ENCODE data around the gene FBXO10. TPM values are rescaled to one million over a fixed set of nuclear protein-coding genes. Genes with fewer than 3 reads are reported as not detected.
A peak's percentile ranks its signal among the peaks of the same experiment; 100 is the strongest.

Gene FBXO10
- total RNA-seq, 4 donors from 2014 or later = 6.6 to 17.5 (median 12.2) TPM

- intact Hi-C loops (cut with DNase I) = no loop called here
- peak; percentile 23 to 68 for DNase-seq
- peaks cover 20 to 21% of the 10 kb centered on the region in 2 donors for H3K4me1 ChIP-seq
- peak overlapping the region; percentile 65 to 98 (median 98) for H3K27ac ChIP-seq
- WGBS, 2 donors = 1% methylated on average over 26 to 45 of the region's 47 CpGs
- no peaks in the 10 kb centered on the region for H3K27me3 ChIP-seq
- H3K4me3 ChIP-seq (replicated peaks in 1 of 3) = peak overlapping the region; percentile 3 to 75 (median 67)
- TF ChIP-seq, protein P1, sequence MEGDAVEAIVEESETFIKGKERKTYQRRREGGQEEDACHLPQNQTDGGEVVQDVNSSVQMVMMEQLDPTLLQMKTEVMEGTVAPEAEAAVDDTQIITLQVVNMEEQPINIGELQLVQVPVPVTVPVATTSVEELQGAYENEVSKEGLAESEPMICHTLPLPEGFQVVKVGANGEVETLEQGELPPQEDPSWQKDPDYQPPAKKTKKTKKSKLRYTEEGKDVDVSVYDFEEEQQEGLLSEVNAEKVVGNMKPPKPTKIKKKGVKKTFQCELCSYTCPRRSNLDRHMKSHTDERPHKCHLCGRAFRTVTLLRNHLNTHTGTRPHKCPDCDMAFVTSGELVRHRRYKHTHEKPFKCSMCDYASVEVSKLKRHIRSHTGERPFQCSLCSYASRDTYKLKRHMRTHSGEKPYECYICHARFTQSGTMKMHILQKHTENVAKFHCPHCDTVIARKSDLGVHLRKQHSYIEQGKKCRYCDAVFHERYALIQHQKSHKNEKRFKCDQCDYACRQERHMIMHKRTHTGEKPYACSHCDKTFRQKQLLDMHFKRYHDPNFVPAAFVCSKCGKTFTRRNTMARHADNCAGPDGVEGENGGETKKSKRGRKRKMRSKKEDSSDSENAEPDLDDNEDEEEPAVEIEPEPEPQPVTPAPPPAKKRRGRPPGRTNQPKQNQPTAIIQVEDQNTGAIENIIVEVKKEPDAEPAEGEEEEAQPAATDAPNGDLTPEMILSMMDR (IDR thresholded peaks at IDR 0.05) = no peak
- peak in 1 of 2 donors; percentile 52 for TF ChIP-seq POLR2A (IDR thresholded peaks at IDR 0.05)
- H3K36me3 ChIP-seq = no peaks in the 10 kb centered on the region
- no peaks in the 10 kb centered on the region for H3K9me3 ChIP-seq
Observed at GRCh38 chr9:37466037-37466709, 110.0 kb downstream of the FBXO10 start.

GRCh38 chr9:37465249-37466036, 110.7 kb downstream of the FBXO10 start, which contains the start of gene ZBTB5:
Gene ZBTB5 (minus strand): TSS chr9:37465450. CDS start chr9:37442551, 22,899 bp downstream.
- no peaks in the 10 kb centered on the region for H3K9me3 ChIP-seq
- H3K27me3 ChIP-seq = no peaks in the 10 kb centered on the region
- H3K27ac ChIP-seq = peak within 1 kb of the TSS; percentile 87 to 98 (median 98)
- DNase-seq = peak; percentile 100
- no peaks in the 10 kb centered on the region for H3K36me3 ChIP-seq
- TF ChIP-seq, protein P1 (IDR thresholded peaks at IDR 0.05) = no peak
- peak; percentile 73 to 88 for TF ChIP-seq POLR2A (IDR thresholded peaks at IDR 0.05)
- peaks cover 20 to 24% of the 10 kb centered on the region in 2 donors for H3K4me1 ChIP-seq
- intact Hi-C loops (cut with DNase I) = no loop called here
- WGBS, 2 donors = 0 to 1% methylated on average over 28 to 32 of the region's 52 CpGs
- peak within 1 kb of the TSS; percentile 67 to 97 (median 75) for H3K4me3 ChIP-seq (replicated peaks in 1 of 3)

DNA sequence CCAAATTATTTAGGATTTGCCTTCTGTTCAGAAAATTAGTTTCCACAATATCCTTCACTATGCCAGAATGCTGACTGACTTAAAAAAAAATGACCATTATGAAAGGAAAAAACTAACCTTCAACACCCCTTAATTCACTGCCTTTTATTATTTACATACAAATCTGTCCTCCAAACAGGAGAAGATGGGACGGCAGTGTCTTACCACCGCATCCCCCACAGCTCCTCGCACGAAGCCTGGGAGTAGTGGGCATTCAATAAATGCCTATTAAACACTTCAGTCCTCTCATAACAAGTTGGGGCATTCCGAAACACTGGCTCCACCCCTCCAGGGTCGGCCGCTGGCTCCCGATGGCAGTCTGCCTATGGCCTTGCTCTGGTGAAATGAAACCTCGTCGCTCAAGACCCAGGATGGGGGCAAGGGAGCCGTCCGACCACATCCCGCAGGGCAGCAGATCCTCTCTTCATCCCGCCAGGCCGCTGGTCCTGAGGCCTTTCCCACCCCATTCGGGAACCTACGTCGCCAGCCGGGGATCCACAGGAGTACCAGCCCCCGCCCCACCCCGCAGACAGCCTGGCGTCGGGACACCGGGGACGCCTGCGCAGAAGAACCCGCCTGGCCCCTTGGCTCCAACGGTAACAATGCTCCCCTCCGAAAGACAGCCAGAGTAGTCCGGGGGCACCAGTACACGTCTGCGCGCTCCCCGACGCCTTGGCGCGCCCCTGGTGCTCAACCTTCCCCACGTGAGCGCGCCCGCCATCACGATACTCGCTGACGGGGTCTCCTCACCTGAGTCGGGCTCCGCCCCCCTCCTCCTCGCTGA, 111.5 kb downstream of the FBXO10 start:
- H3K9me3 ChIP-seq = no peaks in the 10 kb centered on the region
- peak in 1 of 2 donors; percentile 78 for TF ChIP-seq POLR2A (IDR thresholded peaks at IDR 0.05)
- TF ChIP-seq, protein P1 (IDR thresholded peaks at IDR 0.05) = no peak
- no peaks in the 10 kb centered on the region for H3K36me3 ChIP-seq
- 0 to 1% methylated on average over 21 to 24 of the region's 47 CpGs for WGBS, 2 donors
- H3K27me3 ChIP-seq = no peaks in the 10 kb centered on the region
- H3K4me3 ChIP-seq (replicated peaks in 1 of 3) = peak overlapping the region; percentile 34 to 97 (median 75)
- peak; percentile 86 to 89 for DNase-seq
- peaks cover 20 to 24% of the 10 kb centered on the region in 2 donors for H3K4me1 ChIP-seq
- peak overlapping the region; percentile 87 to 98 (median 98) for H3K27ac ChIP-seq
- intact Hi-C loops (cut with DNase I) = loop anchor here (5.0 kb wide), 1 partner anchor 42 kb away; the partner anchor contains the start of gene GRHPR

DNA sequence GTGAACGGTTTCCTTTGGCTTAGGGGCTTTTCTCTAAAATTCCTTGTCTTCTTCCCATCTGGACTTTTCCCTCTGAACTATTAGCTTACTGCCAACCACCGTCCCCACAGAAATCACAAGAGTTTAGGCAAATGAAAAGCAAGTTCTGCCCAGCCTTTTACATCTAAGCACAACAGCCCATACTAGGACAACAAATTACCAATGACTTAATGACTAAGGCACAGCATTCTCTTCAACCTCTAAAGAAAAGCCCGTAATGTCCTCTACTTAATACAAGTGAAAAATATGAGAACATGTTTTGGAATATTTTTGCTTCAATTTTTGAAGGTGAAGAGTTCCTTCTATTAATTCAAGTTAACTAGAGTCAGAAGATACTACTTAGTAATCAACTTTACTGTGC, 112.2 kb downstream of the FBXO10 start:
- WGBS, 2 donors = 23 to 32% methylated on average over 3 of the region's 3 CpGs
- intact Hi-C loops (cut with DNase I) = loop anchor here (5.0 kb wide), 1 partner anchor 42 kb away; the partner anchor contains the start of gene GRHPR
- peaks cover 20 to 24% of the 10 kb centered on the region in 2 donors for H3K4me1 ChIP-seq

More for the DNA sequence above, 112.2 kb downstream of the FBXO10 start:
- no peaks in the 10 kb centered on the region for H3K9me3 ChIP-seq
- H3K27ac ChIP-seq = peak overlapping the region; percentile 87 to 98 (median 98)
- peak overlapping the region; percentile 34 to 97 (median 75) for H3K4me3 ChIP-seq (replicated peaks in 1 of 3)
- no peaks in the 10 kb centered on the region for H3K36me3 ChIP-seq
- no peak for DNase-seq
- H3K27me3 ChIP-seq = no peaks in the 10 kb centered on the region
- no peak for TF ChIP-seq POLR2A (IDR thresholded peaks at IDR 0.05)
- TF ChIP-seq, protein P1 (IDR thresholded peaks at IDR 0.05) = no peak

Other genes starting within 250 kb of the FBXO10 start
- gene GRHPR, start 153.7 kb downstream of the FBXO10 start, total RNA-seq = 100 to 1,000 TPM in 2 of 4 donors, 10 to 100 TPM in 2; 79.5 to 157 (median 126) TPM
- 10 to 100 TPM; 19.2 to 26.8 (median 22.3) TPM for gene ZBTB5, start 110.9 kb downstream of the FBXO10 start, total RNA-seq
- 10 to 100 TPM; 14.8 to 23.3 (median 18.5) TPM for gene POLR1E, start 90.4 kb downstream of the FBXO10 start, total RNA-seq
- gene TOMM5, start 16.2 kb upstream of the FBXO10 start, total RNA-seq = 100 to 1,000 TPM in 2 of 4 donors, 10 to 100 TPM in 2; 56.7 to 110 (median 85.0) TPM
- gene FRMPD1, start 74.6 kb upstream of the FBXO10 start, total RNA-seq = under 1 TPM in 3 of 4 donors, not detected in 1; 0.13 to 0.49 (median 0.22) TPM
- 10 to 100 TPM in 1 of 4 donors, 1 to 10 TPM in 3; 3.5 to 11.3 (median 7.1) TPM for gene TRMT10B, start 177.4 kb upstream of the FBXO10 start, total RNA-seq
- 10 to 100 TPM; 39.9 to 53.1 (median 46.6) TPM for gene EXOSC3, start 208.7 kb upstream of the FBXO10 start, total RNA-seq
- 10 to 100 TPM; 25.1 to 56.5 (median 41.1) TPM for gene DCAF10, start 224.4 kb upstream of the FBXO10 start, total RNA-seq

Data from thyroid gland (tissue), 4 donors.